Mesendoderm (in vitro differentiated cells): ENCODE results near the gene COL13A1.

Experiments used
- DNase-seq: peaks from one replicate; pipeline ENCODE4 v3.0.0; 2013
- H2AK5ac ChIP-seq: 2 replicates; pipeline ENCODE4 v1.6.1; 2013; ENCODE audit warnings: low read length, inconsistent platforms
- H2BK120ac ChIP-seq: 2 replicates; pipeline ENCODE4 v1.6.1; 2013; ENCODE audit warnings: low read depth, mild to moderate bottlenecking, low read length, moderate library complexity, mixed read lengths
- H2BK15ac ChIP-seq: replicated peaks from 2 replicates; pipeline ENCODE4 v1.6.1; 2013; ENCODE audit warnings: low read depth, mild to moderate bottlenecking, moderate library complexity
- H2BK5ac ChIP-seq: 2 replicates; pipeline ENCODE4 v1.6.1; 2013; ENCODE audit warnings: low read length, inconsistent platforms
- H3K18ac ChIP-seq: 2 replicates; pipeline ENCODE4 v1.6.1; 2013; ENCODE audit warnings: mild to moderate bottlenecking, low read length, mixed read lengths
- H3K23ac ChIP-seq: one replicate; pipeline ENCODE4 v1.6.1; 2013; ENCODE audit warnings: low read length
- H3K27ac ChIP-seq: 2 replicates; pipeline ENCODE4 v1.5.1; 2013; ENCODE audit warnings: low read depth, mild to moderate bottlenecking, inconsistent platforms, low read length, moderate library complexity
- H3K27me3 ChIP-seq: 2 replicates; pipeline ENCODE4 v1.6.1; 2013; ENCODE audit warnings: low read length, control low read depth, mild to moderate bottlenecking, inconsistent platforms; ENCODE audit not compliant: insufficient read depth, poor library complexity
- H3K36me3 ChIP-seq: 2 replicates; pipeline ENCODE4 v1.6.1; 2013; ENCODE audit warnings: low read length, inconsistent platforms; ENCODE audit not compliant: control insufficient read depth, insufficient read depth
- H3K4ac ChIP-seq: one replicate; pipeline ENCODE4 v1.6.1; 2013; ENCODE audit warnings: low read depth, mild to moderate bottlenecking, low read length, moderate library complexity
- H3K4me1 ChIP-seq: 2 replicates; pipeline ENCODE4 v1.6.1; 2013; ENCODE audit warnings: low read depth, low read length, inconsistent platforms; ENCODE audit not compliant: control insufficient read depth
- H3K4me2 ChIP-seq: 2 replicates; pipeline ENCODE4 v1.6.1; 2013; ENCODE audit warnings: low read length
- H3K4me3 ChIP-seq: 2 replicates; pipeline ENCODE4 v1.5.1; 2013; ENCODE audit warnings: mild to moderate bottlenecking, low read length
- H3K56ac ChIP-seq: one replicate; pipeline ENCODE4 v1.6.1; 2013; ENCODE audit warnings: low read length
- H3K79me1 ChIP-seq: 2 replicates; pipeline ENCODE4 v1.6.1; 2013; ENCODE audit warnings: low read length, inconsistent platforms
- H3K79me2 ChIP-seq: 2 replicates; pipeline ENCODE4 v1.6.1; 2013; ENCODE audit warnings: mild to moderate bottlenecking, low read length; ENCODE audit not compliant: control insufficient read depth, insufficient read depth
- H3K9ac ChIP-seq: 2 replicates; pipeline ENCODE4 v1.6.1; 2013; ENCODE audit warnings: low read length, inconsistent platforms
- H4K5ac ChIP-seq: one replicate; pipeline ENCODE4 v1.6.1; 2013; ENCODE audit warnings: low read length
- H4K8ac ChIP-seq: one replicate; pipeline ENCODE4 v1.6.1; 2013; ENCODE audit warnings: low read depth, mild to moderate bottlenecking, control low read depth, low read length, moderate library complexity
- WGBS: extraction: QIAGEN DNeasy Blood & Tissue Kit; methylation state at CpG from one replicate; pipeline ENCODE4 v1.1.7; 2013; ENCODE audit warnings: low lambda C conversion rate, missing lambda C conversion rate; ENCODE audit not compliant: insufficient coverage; ENCODE audit errors: extremely low coverage; 5-methylcytosine and 5-hydroxymethylcytosine counted together

The COL13A1 gene

DNA sequence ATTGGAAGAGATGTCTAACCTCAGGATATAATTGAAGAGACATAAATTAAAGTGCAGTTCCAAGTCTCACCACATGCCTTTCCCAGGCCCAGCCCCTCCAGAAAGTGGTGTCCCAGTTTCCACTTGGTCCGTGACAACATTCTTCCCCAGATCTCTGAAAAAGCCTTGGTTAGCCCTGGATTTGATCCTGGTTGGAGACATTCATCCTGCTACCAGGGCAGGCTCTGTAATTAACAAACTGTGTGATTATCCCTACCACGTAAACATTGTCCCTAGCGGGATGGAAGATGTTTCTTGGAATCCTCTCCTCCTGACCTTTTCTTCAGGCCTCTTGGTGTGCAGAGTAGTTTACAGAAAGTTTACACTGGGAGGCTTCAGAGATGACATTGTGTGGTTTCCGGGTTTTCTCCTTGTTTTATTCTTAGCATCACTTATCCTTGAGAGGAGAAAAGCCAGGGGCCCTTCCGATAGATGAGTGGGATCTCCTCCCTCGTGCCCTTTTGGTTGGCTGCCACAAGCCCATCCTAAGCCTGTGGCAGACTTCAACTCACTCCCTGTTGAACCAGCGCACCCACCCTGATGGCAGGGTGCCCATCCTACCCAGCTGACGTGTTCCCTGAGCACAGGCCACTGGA, 83.8 kb downstream of the COL13A1 start:
- Histone ChIP-seq H3K79me1 (no peaks in the 10 kb centered on the region), H3K79me2 (no peaks in the 10 kb centered on the region), H3K56ac (no peak overlapping the region), H2AK5ac (no peak overlapping the region), H2BK15ac (no peak overlapping the region), H3K9ac (no peak overlapping the region), H3K36me3 (no peaks in the 10 kb centered on the region), H3K4me3 (no peak overlapping the region), H2BK120ac (no peak overlapping the region), H3K4ac (no peak overlapping the region), H2BK5ac (no peak overlapping the region), H3K18ac (no peak overlapping the region), H3K23ac (no peak overlapping the region), H4K8ac (no peak overlapping the region), H3K4me2 (no peak overlapping the region), H3K4me1 (no peaks in the 10 kb centered on the region), H3K27ac (no peak overlapping the region), H4K5ac (no peak overlapping the region), H3K27me3 (no peaks in the 10 kb centered on the region)
- DNase-seq = no peak
- WGBS = no CpG with 5 or more reads among the region's 8 CpGs

DNA sequence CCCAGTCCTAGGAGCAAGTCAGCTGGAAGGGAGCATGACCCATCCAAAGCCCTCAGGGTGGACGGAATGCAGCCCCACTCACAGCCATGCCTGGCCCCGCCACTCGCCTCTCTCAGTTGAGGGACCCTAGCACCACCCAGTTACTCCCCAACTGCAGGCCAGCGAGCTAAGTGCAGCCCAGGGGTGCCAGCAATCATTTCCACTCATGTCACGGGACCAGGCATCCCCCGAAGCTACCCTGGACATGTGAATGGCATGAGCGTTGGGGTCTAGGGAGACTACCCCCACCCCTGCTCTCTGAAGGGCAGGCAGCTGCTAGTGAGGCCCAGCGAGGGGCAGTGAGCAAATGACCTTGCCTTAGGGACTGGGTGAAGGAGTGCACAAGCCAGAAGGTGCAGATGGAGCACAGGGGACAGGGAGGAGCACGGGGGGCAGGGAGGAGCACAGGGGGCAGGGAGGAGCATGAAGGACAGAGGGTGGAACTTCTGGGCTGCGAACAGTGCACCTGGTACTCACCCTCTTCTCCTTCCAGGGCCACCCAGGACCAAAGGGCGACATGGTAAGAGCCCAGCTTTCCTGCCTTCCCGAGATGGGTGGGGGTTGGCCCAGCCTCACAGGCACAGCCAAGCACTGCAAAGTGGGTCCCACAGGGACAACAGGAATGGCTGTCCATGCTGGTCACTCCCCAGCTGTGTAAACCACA, 87.3 kb downstream of the COL13A1 start:
- H3K4ac ChIP-seq = no peak overlapping the region
- WGBS = no CpG with 5 or more reads among the region's 12 CpGs
- H3K4me2 ChIP-seq = no peak overlapping the region
- H2BK5ac ChIP-seq = no peak overlapping the region
- H3K36me3 ChIP-seq = no peaks in the 10 kb centered on the region
- no peak overlapping the region for H4K5ac ChIP-seq
- no peak overlapping the region for H3K56ac ChIP-seq
- no peak overlapping the region for H2BK15ac ChIP-seq
- no peak overlapping the region for H3K23ac ChIP-seq
- H3K4me3 ChIP-seq = no peak overlapping the region
- H3K9ac ChIP-seq = no peak overlapping the region
- no peaks in the 10 kb centered on the region for H3K79me2 ChIP-seq
- H3K79me1 ChIP-seq = no peaks in the 10 kb centered on the region
- no peak overlapping the region for H2BK120ac ChIP-seq
- no peak overlapping the region for H4K8ac ChIP-seq
- H3K18ac ChIP-seq = no peak overlapping the region
- no peaks in the 10 kb centered on the region for H3K4me1 ChIP-seq
- DNase-seq = no peak
- no peak overlapping the region for H3K27ac ChIP-seq
- H3K27me3 ChIP-seq = no peaks in the 10 kb centered on the region
- H2AK5ac ChIP-seq = no peak overlapping the region

DNA sequence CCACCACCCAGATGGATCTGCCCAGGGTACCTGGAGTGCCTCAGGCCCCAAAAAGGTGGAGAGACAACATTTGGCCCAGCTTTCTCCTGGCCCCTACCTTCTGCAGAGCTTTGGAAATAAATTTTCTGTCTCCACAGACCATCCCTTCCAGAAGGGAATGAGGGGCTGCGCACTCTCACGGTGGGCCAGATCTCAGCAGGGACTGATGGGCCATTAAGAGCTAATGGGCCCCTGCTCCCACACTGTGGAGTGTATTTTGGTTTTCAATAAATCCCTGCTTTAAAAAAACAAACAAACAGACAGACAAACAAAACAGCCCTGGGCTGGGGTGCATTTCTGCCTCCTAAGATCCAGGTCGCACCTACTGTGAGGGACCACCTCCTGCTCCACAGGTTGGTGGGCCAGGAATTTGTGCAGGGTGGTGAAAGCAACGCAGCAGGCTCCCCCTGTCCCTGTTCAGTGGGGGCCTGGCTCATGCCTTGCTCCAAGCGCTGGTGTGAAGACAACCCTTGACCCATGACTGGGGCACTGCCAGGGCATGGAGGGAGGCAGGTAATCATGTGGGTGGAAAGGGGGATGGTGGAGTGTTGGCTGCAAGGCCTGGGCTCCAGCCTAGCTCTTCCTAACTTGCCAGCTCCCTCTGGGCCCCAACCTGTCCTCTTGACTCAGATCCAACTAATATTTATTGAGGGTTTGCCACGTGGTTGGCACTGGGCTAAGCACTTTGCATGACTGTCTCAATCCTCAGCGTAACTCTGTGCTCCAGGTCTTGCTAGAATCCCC, 88.5 kb downstream of the COL13A1 start:
- Histone ChIP-seq H4K5ac (no peak overlapping the region), H3K4me3 (no peak overlapping the region), H3K79me1 (no peaks in the 10 kb centered on the region), H2BK5ac (no peak overlapping the region), H3K18ac (no peak overlapping the region), H3K23ac (no peak overlapping the region), H2BK120ac (no peak overlapping the region), H3K36me3 (no peaks in the 10 kb centered on the region), H3K4ac (no peak overlapping the region), H2AK5ac (no peak overlapping the region), H3K27ac (no peak overlapping the region), H3K79me2 (no peaks in the 10 kb centered on the region), H4K8ac (no peak overlapping the region), H2BK15ac (no peak overlapping the region), H3K27me3 (no peaks in the 10 kb centered on the region), H3K56ac (no peak overlapping the region), H3K4me1 (no peaks in the 10 kb centered on the region), H3K4me2 (no peak overlapping the region), H3K9ac (no peak overlapping the region)
- WGBS = no CpG with 5 or more reads among the region's 7 CpGs
- no peak for DNase-seq

- Histone ChIP-seq H3K18ac (no peak overlapping the region), H3K23ac (no peak overlapping the region), H4K8ac (no peak overlapping the region), H3K4me3 (no peak overlapping the region), H3K79me2 (no peaks in the 10 kb centered on the region), H2BK120ac (no peak overlapping the region), H4K5ac (no peak overlapping the region), H2BK5ac (no peak overlapping the region), H2BK15ac (no peak overlapping the region), H3K4me2 (no peak overlapping the region), H3K27me3 (no peaks in the 10 kb centered on the region), H3K36me3 (no peaks in the 10 kb centered on the region), H3K56ac (no peak overlapping the region), H3K4ac (no peak overlapping the region), H3K9ac (no peak overlapping the region), H2AK5ac (no peak overlapping the region), H3K27ac (no peak overlapping the region), H3K79me1 (no peaks in the 10 kb centered on the region), H3K4me1 (no peaks in the 10 kb centered on the region)
- no peak for DNase-seq
- WGBS = no CpG with 5 or more reads among the region's 9 CpGs
Observed at GRCh38 chr10:69891057-69891617, 89.4 kb downstream of the COL13A1 start.

- Histone ChIP-seq H4K5ac (no peak overlapping the region), H4K8ac (no peak overlapping the region), H3K79me1 (no peaks in the 10 kb centered on the region), H3K4me3 (no peak overlapping the region), H3K36me3 (no peaks in the 10 kb centered on the region), H3K4ac (no peak overlapping the region), H2BK15ac (no peak overlapping the region), H3K4me2 (no peak overlapping the region), H3K18ac (no peak overlapping the region), H3K9ac (no peak overlapping the region), H2BK5ac (no peak overlapping the region), H3K27ac (no peak overlapping the region), H3K23ac (no peak overlapping the region), H3K79me2 (no peaks in the 10 kb centered on the region), H3K27me3 (no peaks in the 10 kb centered on the region), H2BK120ac (no peak overlapping the region), H2AK5ac (no peak overlapping the region), H3K56ac (no peak overlapping the region), H3K4me1 (no peaks in the 10 kb centered on the region)
- no peak for DNase-seq
- no CpG with 5 or more reads among the region's 7 CpGs for WGBS
Observed at GRCh38 chr10:69892406-69892805, 90.7 kb downstream of the COL13A1 start.
